Body of pancreas (tissue), 4 donors: Measurements from ENCODE around the gene CD69.

Source experiments
- CTCF ChIP-seq, 7 experiments: fragments of 450-650 bp in 4 of 7; fragments of 200-600 bp in 3 of 7; sonication (generic) in 3 of 7; IDR thresholded peaks; one replicate each; pipeline ENCODE4 v1.5.1; 2016 to 2019; ENCODE audit warnings: antibody characterized with exemption in 7 of 7
- POLR2A ChIP-seq, 3 donors: fragments of 450-650 bp; IDR thresholded peaks; one replicate each; pipeline ENCODE4 v1.6.1; 2016; ENCODE audit warnings: antibody characterized with exemption in 3 of 3, mild to moderate bottlenecking in 2 of 3

GRCh38 chr12:9795945-9796344 is 35.2 kb upstream of the CD69 start:
- TF ChIP-seq CTCF (IDR thresholded peaks at IDR 0.05) (no peak), POLR2A (IDR thresholded peaks at IDR 0.05) (no peak)
